Measurements from ENCODE around the gene DNAAF2.
A peak's percentile ranks its signal among the peaks of the same experiment; 100 is the strongest.
"Not testable (repeated sequence)": the region's sequence is repeated elsewhere in the genome, so short reads cannot be mapped to it uniquely, and the experiment has no call there.

Gene DNAAF2, protein sequence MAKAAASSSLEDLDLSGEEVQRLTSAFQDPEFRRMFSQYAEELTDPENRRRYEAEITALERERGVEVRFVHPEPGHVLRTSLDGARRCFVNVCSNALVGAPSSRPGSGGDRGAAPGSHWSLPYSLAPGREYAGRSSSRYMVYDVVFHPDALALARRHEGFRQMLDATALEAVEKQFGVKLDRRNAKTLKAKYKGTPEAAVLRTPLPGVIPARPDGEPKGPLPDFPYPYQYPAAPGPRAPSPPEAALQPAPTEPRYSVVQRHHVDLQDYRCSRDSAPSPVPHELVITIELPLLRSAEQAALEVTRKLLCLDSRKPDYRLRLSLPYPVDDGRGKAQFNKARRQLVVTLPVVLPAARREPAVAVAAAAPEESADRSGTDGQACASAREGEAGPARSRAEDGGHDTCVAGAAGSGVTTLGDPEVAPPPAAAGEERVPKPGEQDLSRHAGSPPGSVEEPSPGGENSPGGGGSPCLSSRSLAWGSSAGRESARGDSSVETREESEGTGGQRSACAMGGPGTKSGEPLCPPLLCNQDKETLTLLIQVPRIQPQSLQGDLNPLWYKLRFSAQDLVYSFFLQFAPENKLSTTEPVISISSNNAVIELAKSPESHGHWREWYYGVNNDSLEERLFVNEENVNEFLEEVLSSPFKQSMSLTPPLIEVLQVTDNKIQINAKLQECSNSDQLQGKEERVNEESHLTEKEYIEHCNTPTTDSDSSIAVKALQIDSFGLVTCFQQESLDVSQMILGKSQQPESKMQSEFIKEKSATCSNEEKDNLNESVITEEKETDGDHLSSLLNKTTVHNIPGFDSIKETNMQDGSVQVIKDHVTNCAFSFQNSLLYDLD

DNA sequence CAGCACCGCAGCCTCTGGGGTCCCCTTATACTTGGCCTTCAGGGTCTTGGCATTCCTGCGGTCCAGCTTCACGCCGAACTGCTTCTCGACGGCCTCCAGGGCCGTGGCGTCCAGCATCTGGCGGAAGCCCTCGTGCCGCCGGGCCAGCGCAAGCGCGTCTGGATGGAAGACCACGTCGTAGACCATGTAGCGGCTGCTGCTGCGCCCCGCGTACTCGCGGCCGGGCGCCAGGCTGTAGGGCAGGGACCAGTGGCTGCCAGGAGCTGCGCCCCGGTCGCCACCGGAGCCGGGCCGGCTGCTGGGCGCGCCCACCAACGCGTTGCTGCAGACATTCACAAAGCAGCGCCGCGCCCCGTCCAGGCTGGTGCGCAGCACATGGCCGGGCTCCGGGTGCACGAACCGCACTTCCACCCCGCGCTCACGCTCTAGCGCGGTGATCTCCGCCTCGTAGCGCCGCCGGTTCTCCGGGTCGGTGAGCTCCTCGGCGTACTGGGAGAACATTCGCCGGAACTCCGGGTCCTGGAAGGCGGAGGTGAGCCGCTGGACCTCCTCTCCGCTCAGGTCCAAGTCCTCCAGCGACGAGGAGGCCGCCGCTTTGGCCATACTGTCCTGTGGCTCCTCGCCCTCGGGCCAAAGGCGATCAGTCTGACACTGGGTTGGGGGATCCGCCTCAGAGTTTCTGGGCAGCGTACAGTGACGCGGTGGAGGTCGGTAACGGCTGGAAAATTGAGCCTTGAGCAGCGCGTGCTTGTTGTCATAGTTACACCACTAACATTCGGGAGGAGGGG, at the start of gene DNAAF2:
Gene DNAAF2 (minus strand): TSS at position 698 of the 788 bp plus-strand sequence. CDS start 95 bp downstream, at position 603.
- peak; percentile 34 for DNase-seq (ENCODE audit: low read depth, low spot score)

- DNase-seq (ENCODE audit: low read depth, low spot score) = no peak
Observed at GRCh38 chr14:49679271-49679670, 44.2 kb upstream of the DNAAF2 start.

DNA sequence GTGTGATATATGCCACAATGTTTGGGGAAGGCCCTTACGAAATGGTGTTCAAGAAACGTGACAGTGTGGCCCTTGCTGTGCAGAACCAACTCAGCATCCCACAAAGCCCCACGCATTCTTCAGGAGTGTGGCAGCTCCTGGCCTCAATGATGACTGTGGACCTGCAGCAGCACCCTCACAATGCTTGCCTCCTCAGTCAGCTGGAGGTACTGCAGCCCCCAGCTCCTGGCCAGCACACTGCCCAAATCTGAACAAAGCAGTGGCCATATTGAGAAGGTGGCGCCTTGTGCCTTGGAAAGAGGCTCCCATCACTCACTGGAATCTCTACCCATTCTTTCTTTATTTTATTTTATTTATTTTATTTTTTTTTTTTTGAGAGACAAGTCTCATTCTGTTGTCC, 42.6 kb upstream of the DNAAF2 start:
- DNase-seq (ENCODE audit: low read depth, low spot score) = no peak

- no peak for DNase-seq (ENCODE audit: low read depth, low spot score)
Observed at GRCh38 chr14:49673586-49673985, 38.5 kb upstream of the DNAAF2 start.

- no peak for DNase-seq (ENCODE audit: low read depth, low spot score)
Observed at GRCh38 chr14:49670475-49670874, 35.4 kb upstream of the DNAAF2 start.

- no peak for DNase-seq (ENCODE audit: low read depth, low spot score)
Observed at GRCh38 chr14:49659526-49660455, 24.7 kb upstream of the DNAAF2 start.

DNA sequence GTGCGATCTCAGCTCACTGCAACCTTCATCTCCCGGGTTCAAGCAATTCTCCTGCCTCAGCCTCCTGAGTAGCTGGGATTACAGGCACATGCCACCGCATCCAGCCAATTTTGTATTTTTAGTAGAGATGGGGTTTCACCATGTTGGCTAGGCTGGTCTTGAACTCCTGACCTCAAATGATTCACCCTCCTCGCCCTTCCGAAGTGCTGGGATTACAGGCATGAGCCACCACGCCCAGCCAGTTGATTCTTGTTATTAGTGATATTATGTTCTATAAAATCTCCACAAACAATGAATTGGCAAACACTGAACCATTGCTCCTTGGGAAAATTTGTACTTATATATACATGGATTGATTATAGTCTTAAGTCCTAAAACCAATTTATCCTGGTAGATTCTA, 22.5 kb upstream of the DNAAF2 start:
- DNase-seq (ENCODE audit: low read depth, low spot score) = not testable (repeated sequence)

- DNase-seq (ENCODE audit: low read depth, low spot score) = no peak
Observed at GRCh38 chr14:49654511-49654910, 19.5 kb upstream of the DNAAF2 start.

GRCh38 chr14:49653508-49653907, 18.5 kb upstream of the DNAAF2 start:
- DNase-seq (ENCODE audit: low read depth, low spot score) = no peak

- DNase-seq (ENCODE audit: low read depth, low spot score) = no peak
Observed at GRCh38 chr14:49642163-49642562, 7.1 kb upstream of the DNAAF2 start.

DNA sequence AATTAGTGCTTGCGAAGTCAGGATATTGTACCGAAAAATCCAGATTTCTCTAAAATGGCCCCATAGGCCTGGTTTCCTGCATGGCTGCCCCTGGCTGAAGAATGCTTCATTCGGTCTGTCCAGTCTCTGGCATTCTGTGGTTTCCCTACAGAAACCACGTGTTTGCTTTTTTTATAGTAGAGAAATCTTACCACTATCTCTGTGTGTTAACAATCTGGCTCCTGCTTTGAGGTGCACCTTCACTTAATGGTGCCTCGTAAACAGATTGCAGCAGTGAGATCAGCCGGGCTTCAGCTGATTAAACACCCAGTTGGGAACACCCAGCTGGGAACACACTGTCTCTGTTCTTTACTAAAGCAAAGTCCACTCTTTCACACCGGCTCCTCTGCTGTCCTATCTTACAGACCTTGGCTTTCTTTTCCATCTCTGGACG, 6.7 kb upstream of the DNAAF2 start:
- no peak for DNase-seq (ENCODE audit: low read depth, low spot score)

DNA sequence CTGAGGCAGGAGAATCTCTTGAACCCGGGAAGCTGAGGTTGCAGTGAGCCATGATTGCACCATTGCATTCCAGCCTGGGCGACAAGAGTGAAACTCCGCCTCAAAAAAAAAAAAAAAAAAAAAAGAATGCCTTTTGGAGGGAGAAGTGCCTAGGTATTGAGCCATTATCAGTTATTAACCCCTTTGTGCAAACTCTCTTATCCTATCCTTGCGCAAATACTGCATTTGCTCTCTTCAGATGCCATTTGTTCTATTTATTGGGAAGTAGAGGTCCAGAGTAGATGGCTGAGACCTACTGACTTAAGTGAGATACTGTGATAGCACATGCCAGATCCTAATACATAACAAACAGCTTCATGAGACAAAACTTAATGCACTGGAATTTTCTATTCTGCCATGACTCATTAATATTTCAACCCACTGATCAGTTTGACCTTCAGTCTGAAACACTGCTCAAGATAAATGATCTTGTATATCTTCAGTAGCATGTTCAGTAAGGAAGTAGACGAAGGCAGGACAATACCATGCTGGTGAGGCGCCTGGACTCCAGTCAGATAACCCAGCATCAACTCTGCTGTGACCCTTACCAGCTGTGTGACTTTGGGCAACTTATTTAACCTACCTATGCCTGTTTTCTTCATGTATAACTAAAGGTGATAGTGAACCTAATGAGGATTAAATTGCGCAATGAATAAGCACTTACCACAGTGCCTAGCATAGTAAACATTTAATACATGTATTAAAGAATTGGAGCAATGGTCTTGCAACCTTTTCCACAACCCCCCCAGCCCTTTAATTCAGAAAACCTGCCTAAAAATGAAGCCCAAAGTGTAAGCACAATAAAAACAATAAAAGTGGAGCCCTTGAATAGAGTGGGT, 5.7 kb upstream of the DNAAF2 start:
- no peak for DNase-seq (ENCODE audit: low read depth, low spot score)

- no peak for DNase-seq (ENCODE audit: low read depth, low spot score)
Observed at GRCh38 chr14:49637534-49638078, 2.6 kb upstream of the DNAAF2 start.

DNA sequence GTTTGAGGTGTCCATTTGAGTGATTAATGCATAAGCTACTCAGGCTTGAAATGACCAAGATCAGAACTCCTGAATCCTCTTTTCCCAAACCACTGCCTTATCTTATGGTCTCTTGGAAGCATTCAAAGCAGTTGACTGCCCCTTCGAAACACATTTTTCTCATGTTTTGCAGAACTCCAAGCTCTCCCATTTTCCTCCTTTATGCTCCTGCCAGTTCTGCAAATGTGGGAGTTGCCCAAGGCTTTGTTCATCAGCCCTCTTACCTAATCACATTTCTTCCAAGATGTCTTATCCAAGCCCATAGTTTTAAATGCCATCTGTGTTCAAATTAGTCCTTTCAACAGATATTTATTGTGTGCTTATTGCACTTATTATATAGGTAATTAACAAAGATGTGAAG, 1.8 kb upstream of the DNAAF2 start:
- no peak for DNase-seq (ENCODE audit: low read depth, low spot score)

GRCh38 chr14:49633640-49634546, 1.2 kb downstream of the DNAAF2 start:
- DNase-seq (ENCODE audit: low read depth, low spot score) = peak; percentile 85

DNA sequence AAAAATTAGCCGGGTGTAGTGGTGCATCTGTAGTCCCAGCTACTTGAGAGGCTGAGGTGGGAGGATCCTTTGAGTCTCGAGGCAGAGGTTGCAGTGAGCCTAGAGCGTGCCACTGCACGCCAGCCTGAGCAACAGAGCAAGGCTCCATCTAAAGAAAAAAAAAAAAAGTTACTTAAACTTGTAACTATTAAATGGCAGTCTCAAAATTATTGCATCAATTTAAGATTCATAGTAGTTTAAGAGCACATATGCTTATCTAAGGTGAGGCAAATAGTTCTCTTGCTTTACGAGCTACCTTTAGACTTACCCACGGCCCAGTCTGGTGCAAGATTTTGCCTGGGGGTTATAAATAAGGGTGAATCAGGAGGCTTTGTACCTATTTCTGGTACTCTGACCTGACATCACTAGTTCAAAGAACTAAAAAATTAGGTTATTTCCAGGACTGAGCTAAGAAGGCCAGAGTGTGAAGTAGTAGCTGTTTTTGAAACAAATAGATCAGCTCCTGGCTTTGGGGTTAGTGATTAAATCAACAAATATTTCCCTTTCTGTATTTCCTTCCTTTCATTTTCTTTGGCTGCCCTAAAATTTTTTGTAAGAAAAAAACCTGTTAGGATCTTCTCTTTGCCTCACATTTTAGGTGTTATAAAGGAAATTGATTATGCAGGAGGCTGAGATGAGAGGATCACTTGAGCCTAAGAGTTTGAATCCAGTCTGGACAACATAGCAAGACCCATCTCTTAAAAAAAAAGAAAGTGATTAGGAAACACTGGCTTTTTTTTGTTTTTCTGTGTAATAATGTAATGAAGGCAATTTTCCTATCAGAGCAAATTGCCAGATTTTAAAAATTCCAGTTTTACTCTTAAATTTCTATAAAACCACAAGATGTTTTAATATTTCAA, 10.9 kb downstream of the DNAAF2 start:
- no peak for DNase-seq (ENCODE audit: low read depth, low spot score)

- DNase-seq (ENCODE audit: low read depth, low spot score) = no peak
Observed at GRCh38 chr14:49623387-49623786, 11.7 kb downstream of the DNAAF2 start.

All from brain pericyte (primary cell).